ENCODE measurements around the gene ENTPD8.
A peak's percentile ranks its signal among the peaks of the same experiment; 100 is the strongest.

Gene ENTPD8

DNA sequence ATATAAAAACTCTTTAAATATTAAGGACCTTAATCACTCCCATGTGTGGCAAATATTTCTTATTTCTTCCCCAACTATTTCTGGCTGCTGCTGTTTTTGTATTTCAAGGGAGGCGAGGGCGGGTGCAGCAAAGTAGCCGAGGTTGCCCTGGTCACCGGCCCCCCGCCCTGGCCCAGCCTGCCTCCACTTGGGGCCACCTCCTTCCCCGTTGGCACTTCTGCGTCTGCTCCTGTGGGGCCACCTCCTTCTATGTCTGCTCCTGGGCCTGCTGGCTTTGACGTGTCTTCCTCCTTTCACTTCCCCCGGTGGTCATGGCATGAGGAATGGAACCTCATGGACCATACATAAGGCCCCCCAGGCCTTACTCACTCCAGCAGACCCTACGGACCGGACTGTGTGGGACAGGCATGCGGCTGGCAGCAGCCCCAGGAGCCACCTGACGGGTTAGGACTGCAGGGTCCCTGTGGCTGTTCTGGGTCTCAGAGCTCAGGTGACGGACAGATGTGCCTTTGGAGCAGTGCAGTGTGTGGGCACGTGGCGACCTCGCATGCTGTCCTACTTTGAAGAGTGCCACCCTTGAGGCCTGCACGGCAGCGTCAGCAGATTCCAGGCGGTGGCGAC, 5.8 kb upstream of the ENTPD8 start:
- DNase-seq: peak in 1 of 2 experiments; percentile 29

DNA sequence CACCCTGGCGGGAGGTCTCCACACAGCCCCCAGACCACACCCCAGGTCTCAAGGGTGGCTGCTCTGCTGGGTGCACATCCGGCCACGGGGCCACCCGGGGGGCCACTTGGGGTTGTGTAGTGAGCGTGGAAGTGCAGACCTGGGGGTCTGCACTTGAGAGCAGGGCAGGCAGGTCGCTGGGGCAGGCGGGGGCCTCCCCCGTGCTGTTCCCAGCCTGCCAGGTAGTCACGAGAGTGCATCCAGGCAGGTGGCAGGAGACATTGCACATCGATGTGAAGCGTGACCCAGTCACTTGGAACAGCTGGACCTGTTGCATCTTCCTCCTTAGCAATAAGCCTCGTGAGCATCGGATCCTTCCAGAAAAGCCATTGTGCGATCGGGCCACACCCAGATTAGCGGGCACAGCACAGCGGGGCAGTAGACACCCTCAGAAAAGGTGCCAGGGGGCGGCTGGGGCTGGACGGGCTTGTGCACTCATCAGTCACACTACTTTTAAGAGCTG, 4.8 kb upstream of the ENTPD8 start:
- DNase-seq: peak in 1 of 2 experiments; percentile 30

DNA sequence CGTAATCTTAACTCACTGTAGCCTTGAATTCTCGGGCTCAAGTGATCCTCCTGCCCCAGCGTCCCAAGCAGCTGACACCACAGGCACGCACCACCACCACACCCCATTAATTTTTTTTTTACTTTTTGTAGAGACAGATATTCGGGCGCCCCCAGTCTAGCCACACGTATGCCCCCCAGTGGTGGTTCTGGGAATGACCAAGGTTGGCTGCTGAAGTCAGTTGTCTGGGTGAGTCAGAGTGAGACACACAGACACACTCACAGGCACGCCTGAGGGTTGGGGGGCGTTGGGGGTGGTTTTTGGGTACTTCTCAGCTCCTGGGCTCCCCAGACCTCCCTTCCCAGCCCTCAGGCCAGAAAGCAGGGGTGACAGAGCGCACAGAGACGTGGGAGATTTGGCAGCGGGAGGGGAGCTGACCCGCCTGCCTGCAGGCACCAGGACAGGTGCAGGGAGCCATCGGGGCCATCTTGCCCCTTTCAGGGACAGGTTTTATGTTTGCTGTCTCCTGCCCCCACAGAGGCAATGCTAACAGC, 4.2 kb upstream of the ENTPD8 start:
- DNase-seq: peak; percentile 58 to 76

DNA sequence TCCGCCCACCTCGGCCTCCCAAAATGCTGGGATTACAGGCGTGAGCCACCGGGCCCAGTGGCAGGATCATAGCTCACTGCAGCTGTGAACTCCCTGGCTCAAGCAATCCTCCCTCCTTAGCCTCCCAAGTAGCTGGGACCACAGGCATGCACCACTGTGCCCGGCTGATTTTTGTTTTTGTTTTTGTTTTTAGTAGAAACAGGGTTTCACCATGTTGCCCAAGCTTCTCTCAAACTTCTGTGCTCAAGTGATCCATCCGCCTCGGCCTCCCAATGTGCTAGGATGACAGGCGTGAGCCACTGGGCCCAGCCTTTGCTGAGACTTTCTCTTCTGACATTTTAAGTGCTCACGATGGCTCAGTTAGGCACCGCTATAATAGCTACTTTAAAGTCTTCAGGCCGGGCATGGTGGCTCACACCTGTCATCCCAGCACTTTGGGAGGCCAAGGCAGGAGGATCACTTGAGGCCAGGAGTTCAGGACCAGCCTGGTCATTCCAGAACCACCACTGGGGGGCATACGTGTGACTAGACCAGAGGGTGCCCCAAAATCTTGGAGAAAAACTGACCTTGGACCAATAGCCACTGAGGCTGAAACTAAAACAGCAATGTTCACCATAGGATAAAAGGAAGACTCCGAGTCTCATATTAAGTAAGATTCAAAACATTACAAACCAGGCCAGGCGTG, 3.1 kb upstream of the ENTPD8 start:
- no peak for DNase-seq

DNA sequence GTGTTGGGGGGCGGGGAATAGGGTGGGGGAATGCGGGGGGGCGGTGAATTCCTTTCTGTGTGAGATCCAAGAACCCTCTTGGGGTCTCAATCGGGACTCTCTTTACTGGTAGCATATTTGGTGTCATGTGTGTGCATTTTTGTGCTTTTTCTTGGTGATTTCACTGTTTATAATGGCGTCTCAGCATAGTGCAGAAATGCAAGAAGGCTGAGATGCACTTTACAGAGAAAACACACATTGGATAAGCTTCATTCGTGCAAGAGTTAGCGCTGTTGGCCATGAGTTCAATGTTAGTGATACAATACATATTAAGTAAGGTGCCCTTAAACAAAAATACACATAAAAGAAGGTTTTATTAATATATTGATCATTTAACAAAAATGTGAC, 771 bp upstream of the ENTPD8 start:
- DNase-seq: no peak

GRCh38 chr9:137439158-137439714, 1.9 kb downstream of the ENTPD8 start:
- peak in 1 of 2 experiments; percentile 83 for DNase-seq

DNA sequence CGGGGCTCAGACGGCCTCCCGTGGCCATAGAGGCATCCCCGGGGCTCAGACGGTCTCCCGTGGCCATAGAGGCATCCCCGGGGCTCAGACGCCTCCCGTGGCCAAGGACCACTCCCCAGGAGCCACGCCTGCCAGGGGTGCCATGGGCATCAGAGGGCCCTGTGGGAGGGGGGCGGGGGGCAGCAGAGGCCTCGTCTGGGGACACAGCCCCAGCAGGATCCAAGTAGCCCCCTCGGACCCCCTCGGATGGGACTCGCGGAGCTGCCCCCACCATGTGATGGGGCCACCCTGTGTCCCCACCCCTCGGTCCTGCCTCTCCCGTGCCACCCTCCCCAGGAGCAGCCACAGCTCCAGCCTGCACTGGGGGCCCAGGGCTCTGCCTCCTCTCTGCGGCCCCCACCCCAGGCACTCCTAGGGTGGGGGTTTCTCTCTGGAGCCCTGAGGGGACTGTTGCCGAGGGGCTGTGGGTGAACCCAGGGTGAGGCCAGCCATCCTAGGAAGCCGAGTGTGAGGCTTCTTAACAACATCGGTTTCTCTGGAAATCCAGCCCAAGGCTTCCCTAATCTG, 2.5 kb downstream of the ENTPD8 start:
- peak in 1 of 2 experiments; percentile 66 for DNase-seq

- DNase-seq: no peak
Observed at GRCh38 chr9:137437691-137438590, 3.2 kb downstream of the ENTPD8 start.

DNA sequence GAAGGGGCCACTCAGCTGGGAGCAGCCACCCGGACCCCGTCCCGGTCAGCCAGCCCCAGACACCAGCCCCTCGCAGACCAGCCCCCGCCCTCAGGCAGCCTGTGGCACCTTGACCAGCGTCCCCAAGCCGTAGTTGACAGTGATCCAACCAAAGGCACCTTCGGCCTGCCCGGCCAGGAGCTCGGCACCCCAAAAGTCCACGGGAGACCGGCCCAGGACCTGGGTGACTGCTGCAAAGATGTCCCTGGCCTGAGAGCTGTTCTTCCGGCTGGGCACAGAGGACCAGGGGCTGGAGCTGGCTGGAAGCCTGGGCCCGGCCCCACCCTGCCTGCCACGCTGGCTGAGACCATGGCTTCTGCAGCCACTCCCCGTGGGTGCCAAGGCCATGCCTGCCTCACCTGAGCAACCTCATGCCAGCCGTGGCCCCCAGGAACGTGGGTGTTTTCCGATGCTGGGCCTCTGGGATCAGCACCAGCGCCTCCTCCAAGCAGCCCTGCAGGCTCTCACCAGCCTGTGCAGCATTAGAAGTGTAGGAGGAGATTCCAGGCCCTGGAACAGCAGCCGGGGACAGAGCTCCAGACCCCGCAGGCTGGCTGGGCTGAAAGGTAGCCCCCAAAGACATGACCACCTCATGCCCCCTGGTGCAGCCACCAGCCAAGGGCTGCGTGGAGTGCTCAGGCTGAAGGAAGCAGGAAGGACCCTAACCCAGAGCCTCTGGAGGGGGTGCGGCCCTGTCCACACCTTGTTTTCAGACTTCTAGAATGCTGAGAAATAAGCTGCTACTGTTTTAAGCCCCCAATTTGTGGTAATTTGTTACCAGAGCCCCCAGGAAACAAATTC, 4.2 kb downstream of the ENTPD8 start:
- DNase-seq: no peak

DNA sequence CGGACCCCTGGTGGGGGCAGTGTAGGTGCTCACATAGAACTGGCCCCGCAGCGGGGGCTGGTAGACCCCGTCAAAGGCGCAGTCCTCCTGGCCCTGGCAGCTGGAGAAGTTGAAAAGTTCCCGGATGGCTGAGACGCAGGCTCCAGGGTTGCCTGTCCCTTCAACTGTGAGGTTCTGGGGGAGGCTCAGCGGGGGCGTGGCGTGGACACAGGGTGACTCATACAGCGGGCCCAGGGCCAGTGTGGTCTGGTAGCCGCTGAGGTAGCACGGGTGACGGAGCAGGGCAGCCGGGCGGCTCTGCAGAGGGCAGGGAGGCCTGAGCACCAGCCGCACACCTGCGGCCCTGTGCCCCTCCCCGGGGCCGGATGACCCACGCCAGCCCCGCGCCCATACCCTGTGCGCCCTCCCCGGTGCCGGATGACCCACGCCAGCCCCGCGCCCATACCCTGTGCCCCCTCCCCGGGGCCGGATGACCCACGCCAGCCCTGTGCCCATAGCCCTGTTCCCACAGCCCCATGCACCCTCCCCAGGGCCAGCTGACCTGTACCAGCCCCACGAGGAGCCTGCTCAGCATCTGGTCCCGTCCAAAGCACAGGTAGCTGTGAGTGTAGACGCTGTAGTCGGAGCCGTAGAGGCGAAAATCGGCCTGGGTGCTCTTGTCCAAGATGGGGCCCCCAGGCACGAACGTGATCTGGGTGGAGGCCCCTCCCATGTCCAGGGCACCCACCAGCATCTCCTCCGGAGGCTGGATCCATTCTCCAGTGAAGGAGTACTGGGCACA, 5.0 kb downstream of the ENTPD8 start:
- DNase-seq: no peak

DNA sequence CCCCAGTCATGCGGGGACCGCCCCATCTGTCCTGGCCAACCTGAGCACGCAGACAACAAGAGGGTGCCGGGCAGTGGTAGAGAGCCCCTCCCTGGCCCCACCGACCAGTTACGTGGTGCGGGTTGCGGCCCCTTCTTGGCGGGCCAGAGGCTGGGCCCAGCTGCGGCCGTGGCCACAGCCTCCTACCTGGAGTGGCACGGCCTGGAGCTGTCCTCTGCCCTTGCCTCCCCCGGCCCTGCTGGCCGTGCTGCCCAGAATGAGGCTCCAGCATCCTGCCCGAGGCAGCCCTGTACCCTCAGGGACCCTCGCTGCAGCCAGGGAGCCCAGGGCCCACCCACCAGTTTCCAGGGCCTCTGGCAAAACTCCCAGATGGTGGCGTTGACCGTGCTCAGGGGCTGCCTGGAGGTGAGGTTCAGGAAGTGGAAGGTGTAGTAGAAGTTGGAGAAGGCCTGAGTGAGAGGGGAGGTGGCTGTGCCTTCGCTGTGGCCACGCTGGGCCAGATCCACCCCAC, 5.7 kb downstream of the ENTPD8 start:
- DNase-seq: no peak

DNA sequence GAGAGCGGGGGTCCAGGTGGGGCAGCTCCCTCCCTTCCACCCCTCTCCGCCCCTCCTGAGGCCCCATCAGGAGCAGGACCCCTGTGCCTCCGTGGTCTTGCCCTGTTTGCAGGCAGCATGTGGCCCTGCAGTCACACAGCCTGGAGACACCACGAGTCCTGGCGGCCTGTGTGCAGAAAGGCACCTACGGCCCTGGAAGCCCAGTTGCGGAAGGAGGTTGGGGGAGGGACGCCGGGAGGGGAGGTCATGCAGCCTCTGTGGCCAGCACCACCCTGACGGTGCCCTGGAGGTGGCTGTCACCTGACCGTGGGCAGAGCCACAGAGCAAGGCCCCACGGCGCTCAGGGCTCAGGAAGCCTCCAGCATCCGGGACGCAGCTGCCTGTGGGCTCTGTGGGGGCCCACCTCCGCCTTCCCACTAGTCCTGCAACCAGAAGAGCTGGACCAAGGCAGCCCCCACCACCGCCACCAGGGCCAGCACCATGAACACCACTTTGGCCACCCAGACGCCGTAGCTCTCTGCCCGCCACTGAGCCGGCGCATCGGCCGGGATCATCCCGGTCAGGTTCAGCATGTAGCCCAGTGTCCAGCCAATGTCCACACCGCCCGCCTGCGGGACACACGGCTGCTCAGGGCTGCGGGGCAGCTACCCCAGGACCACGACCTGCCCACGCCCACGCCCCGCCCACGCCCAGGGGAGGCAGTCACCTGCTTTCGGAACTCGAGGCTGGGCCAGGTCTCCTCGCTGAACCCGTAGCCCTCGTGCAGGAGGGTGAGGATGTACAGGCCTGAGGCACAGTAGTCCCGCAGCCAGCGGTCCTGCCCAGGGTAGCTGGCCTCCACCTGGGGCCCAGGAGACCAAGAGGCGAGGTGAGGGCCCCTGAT, 6.4 kb downstream of the ENTPD8 start:
- no peak for DNase-seq

DNA sequence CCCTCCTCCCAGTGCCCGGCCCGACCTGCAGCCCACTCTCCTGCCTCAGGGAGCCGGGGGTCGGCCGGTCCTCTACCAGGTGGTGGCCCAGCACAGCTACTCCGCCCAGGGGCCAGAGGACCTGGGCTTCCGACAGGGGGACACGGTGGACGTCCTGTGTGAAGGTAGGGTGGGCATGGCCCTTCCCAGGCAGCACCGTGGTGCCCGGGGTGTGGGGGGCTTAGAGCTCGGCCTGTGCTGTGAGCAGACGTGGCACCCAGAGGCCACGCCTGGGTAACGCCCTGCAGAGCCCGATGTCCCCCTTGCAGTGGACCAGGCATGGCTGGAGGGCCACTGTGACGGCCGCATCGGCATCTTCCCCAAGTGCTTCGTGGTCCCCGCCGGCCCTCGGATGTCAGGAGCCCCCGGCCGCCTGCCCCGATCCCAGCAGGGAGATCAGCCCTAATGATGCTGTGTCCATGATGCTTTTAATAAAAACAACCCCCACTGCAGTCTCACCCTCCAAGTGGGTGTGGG, 7.2 kb downstream of the ENTPD8 start:
- DNase-seq: no peak

GRCh38 chr9:137433349-137433915, 7.7 kb downstream of the ENTPD8 start:
- no peak for DNase-seq

GRCh38 chr9:137432687-137433348, 8.3 kb downstream of the ENTPD8 start:
- DNase-seq: no peak

DNA sequence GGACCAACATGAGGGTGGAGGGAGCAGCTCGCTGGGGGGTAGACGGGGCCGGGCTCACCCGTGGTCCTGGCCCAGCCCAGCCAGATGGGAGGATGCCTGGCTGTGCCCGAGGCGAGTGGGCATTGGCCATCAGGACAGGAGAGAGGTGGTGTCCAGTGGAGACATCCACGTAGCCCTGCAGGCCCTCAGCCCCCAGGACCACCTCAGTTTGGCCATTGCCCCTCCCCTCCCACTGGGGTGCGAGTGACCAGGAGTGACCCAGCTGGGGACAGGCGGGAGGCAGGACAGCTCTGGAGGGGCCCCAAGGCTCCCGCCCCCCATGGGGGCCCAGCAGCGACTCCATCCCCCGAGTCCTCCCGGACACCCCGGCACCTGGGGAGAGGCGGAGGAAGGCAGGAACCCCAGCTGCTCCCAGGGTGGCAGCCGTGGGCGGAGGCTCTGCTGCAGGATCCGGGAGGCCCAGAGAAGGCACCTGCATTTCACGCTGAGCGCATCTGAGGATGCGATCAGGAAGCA, 9.7 kb downstream of the ENTPD8 start:
- no peak for DNase-seq

GRCh38 chr9:137430723-137431415, 10.3 kb downstream of the ENTPD8 start:
- DNase-seq: no peak

Data from NCI-H524 (cell line).